ENCODE measurements around the gene AMH. TPM values are rescaled to one million over a fixed set of nuclear protein-coding genes. Genes with fewer than 3 reads are reported as not detected.

AMH gene
- total RNA-seq, 1 donor from 2014 or later, result 4.8 TPM

DNA sequence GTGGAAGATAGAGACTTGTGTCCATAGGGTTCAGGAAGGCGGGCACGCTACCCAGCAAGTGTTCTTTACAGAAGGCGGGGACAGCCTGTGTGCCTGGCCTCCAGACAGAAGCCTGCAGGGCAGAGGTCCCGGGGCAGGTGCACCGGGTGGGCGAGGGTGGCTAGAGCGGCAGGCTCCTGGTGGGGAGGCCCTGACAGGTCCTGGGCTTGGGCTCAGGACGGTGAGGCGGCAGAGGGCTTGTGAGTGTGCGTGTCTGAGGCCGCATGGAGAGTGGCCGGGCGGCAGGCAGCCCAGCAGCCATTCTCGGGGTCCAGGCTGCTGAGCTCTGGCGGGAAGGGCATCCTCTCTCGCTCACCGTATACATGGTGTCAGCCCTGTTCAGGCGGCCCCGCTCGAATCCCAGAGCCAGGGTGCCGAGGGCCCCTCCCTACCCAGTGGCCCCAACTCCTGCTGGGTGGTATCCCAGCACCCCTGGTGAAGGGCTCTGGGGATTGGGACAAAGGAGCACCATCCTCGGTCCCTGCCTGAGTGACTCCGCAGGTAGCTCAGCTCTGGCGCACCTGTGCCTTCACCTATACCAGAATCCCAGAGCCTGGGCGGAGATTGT, 3.0 kb upstream of the AMH start:
- H3K36me3 Mint-ChIP-seq (ENCODE audit: low read depth), result peaks cover 58% of the 10 kb centered on the region
- ChIA-PET CTCF (no interaction called here), POLR2A (interaction anchor here (0.7 to 1.1 kb wide), 2 partner anchors 19 to 80 kb away, joined by 3 to 5 read pairs; no protein-coding TSS in a partner anchor)
- peaks cover 17% of the 10 kb centered on the region for H3K4me1 Mint-ChIP-seq
- no peak overlapping the region for H3K4me3 Mint-ChIP-seq
- intact Hi-C loops (cut with micrococcal nuclease), result no loop called here
- DNase-seq, result no peak
- no peak overlapping the region for H3K27ac Mint-ChIP-seq
- TF ChIP-seq, protein P1, sequence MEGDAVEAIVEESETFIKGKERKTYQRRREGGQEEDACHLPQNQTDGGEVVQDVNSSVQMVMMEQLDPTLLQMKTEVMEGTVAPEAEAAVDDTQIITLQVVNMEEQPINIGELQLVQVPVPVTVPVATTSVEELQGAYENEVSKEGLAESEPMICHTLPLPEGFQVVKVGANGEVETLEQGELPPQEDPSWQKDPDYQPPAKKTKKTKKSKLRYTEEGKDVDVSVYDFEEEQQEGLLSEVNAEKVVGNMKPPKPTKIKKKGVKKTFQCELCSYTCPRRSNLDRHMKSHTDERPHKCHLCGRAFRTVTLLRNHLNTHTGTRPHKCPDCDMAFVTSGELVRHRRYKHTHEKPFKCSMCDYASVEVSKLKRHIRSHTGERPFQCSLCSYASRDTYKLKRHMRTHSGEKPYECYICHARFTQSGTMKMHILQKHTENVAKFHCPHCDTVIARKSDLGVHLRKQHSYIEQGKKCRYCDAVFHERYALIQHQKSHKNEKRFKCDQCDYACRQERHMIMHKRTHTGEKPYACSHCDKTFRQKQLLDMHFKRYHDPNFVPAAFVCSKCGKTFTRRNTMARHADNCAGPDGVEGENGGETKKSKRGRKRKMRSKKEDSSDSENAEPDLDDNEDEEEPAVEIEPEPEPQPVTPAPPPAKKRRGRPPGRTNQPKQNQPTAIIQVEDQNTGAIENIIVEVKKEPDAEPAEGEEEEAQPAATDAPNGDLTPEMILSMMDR (IDR thresholded peaks at IDR 0.05), result no peak
- no peak for ATAC-seq (ENCODE audit: low read depth)
- peaks cover 2% of the 10 kb centered on the region for H3K27me3 Mint-ChIP-seq
- no peaks in the 10 kb centered on the region for H3K9me3 Mint-ChIP-seq

DNA sequence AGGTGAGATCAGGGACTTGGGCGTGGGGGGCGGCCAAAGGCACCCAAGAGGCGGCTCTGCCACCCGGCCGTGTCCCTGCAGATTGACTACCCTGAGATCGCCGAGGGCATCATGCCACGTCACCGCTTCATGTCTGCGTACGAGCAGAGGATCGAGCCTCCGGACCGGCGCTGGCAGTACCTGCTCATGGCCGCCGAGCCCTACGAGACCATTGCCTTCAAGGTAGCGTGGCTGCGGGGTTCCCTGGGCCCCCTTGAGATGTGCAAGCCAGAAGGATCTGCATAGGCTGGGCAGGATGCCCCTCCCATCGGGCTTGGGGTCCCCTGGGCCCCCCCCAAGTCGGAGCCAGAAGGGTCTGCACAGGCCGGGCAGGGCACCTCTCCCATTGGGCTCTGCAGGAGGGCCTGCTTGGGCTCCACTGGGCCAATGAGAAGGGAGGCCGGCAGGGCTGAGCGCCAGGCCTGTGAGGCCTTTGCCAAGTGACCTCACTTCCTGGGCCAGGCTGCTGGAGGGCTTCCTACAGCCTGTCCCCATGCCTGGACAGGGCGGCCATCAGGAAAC, 2.2 kb upstream of the AMH start:
- Mint-ChIP-seq H3K9me3 (no peaks in the 10 kb centered on the region), H3K4me1 (peaks cover 11% of the 10 kb centered on the region), H3K27ac (no peak overlapping the region), H3K4me3 (no peak overlapping the region), H3K36me3 (ENCODE audit: low read depth) (peaks cover 51% of the 10 kb centered on the region), H3K27me3 (peaks cover 2% of the 10 kb centered on the region)
- ATAC-seq (ENCODE audit: low read depth) (no peak), DNase-seq (no peak)
- ChIA-PET POLR2A (interaction anchor here (1.1 kb wide), 1 partner anchor 79 kb away, joined by 3 read pairs; no protein-coding TSS in a partner anchor), CTCF (no interaction called here)
- TF ChIP-seq, protein P1 (IDR thresholded peaks at IDR 0.05), result no peak
- intact Hi-C loops (cut with micrococcal nuclease), result no loop called here

DNA sequence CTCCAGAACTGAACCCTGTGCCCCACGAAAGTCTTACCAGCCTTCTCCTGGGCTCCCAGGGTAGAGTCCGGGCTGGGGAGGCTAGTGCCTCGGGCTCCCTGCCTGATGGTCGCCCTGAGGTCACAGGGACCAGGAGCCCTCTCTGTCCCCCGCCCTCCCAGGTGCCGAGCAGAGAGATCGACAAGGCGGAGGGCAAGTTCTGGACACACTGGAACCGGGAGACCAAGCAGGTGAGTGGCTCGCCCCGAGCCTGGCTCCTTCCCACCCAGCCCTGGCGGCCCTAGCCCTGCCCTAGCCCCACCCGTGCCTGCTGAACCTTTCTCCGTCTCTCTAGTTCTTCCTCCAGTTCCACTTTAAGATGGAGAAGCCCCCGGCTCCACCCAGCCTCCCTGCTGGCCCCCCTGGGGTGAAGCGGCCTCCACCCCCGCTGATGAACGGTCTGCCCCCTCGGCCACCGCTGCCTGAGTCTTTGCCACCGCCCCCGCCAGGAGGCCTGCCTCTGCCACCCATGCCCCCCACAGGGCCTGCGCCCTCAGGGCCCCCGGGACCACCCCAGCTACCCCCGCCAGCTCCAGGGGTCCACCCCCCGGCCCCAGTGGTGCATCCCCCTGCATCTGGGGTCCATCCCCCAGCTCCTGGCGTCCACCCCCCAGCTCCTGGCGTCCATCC, 1.6 kb upstream of the AMH start:
- no peaks in the 10 kb centered on the region for H3K9me3 Mint-ChIP-seq
- TF ChIP-seq, protein P1 (IDR thresholded peaks at IDR 0.05), result no peak
- H3K4me3 Mint-ChIP-seq, result no peak overlapping the region
- intact Hi-C loops (cut with micrococcal nuclease), result no loop called here
- H3K36me3 Mint-ChIP-seq (ENCODE audit: low read depth), result peaks cover 47% of the 10 kb centered on the region
- H3K27ac Mint-ChIP-seq, result no peak overlapping the region
- H3K27me3 Mint-ChIP-seq, result peaks cover 2% of the 10 kb centered on the region
- no peak for DNase-seq
- CTCF ChIA-PET, result no interaction called here
- peaks cover 10% of the 10 kb centered on the region for H3K4me1 Mint-ChIP-seq
- POLR2A ChIA-PET, result interaction anchor here (0.6 to 1.6 kb wide), 3 partner anchors 7 to 373 kb away, joined by 3 read pairs; no protein-coding TSS in a partner anchor
- no peak for ATAC-seq (ENCODE audit: low read depth)

DNA sequence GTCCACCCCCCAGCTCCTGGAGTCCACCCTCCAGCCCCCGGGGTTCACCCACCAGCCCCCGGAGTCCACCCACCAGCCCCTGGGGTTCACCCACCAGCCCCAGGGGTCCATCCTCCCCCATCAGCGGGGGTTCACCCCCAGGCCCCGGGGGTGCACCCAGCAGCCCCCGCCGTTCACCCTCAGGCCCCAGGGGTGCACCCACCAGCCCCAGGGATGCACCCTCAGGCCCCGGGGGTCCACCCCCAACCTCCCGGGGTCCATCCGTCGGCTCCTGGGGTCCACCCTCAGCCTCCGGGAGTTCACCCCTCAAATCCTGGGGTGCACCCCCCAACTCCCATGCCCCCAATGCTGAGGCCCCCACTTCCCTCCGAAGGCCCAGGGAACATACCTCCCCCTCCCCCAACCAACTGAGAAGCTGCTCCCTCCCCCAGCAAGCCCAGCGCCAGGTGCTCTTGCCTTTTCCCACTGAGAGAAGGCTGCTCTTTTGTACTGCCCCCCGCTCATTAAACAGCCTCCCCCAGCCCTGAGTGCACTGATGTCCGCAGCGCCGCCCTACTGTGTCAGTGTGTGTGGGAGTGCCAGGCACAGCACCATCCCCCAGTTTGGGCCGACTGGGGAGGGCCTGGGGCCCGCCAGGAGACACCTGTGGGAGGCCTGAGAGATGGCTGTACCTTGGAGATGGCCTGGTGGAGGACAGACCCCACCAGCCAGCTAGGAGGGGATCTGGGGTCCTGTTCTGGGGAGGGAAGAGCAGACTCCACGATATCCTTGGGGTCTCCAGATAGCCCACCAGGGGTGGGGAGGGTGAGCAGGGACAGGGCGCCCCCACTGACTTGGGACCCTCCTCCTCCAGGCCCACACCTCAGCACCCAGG, 750 bp upstream of the AMH start:
- no peak overlapping the region for H3K4me3 Mint-ChIP-seq
- peaks cover 14% of the 10 kb centered on the region for H3K4me1 Mint-ChIP-seq
- H3K9me3 Mint-ChIP-seq, result no peaks in the 10 kb centered on the region
- ATAC-seq (ENCODE audit: low read depth), result no peak
- ChIA-PET CTCF (no interaction called here), POLR2A (interaction anchor here (0.7 to 8.8 kb wide), 4 partner anchors 8 to 374 kb away, joined by 3 to 96 read pairs (median 10); no protein-coding TSS in a partner anchor)
- peaks cover 45% of the 10 kb centered on the region for H3K36me3 Mint-ChIP-seq (ENCODE audit: low read depth)
- TF ChIP-seq, protein P1 (IDR thresholded peaks at IDR 0.05), result no peak
- intact Hi-C loops (cut with micrococcal nuclease), result no loop called here
- peaks cover 2% of the 10 kb centered on the region for H3K27me3 Mint-ChIP-seq
- H3K27ac Mint-ChIP-seq, result no peak overlapping the region
- no peak for DNase-seq
